Liver (tissue), 9 donors: ENCODE measurements around the gene SLC38A3. TPM values are rescaled to one million over a fixed set of nuclear protein-coding genes. Genes with fewer than 3 reads are reported as not detected.

Source experiments
- DNase-seq: peaks from one replicate; pipeline ENCODE4 v3.0.0-alpha.2; 2017; ENCODE audit warnings: low spot score
- H3K27ac ChIP-seq, 2 donors: one replicate each; pipeline ENCODE4 v1.7.0; 2013; ENCODE audit warnings: inconsistent platforms in 2 of 2, low read length in 2 of 2, control low read depth in 1 of 2, low read depth in 1 of 2, mild to moderate bottlenecking in 1 of 2
- H3K27me3 ChIP-seq, 4 donors: one replicate each; pipeline versions ENCODE4 v1.6.1 to v1.7.0; 2013; ENCODE audit warnings: low read length in 3 of 4, inconsistent platforms in 1 of 4, mild to moderate bottlenecking in 1 of 4, moderate library complexity in 1 of 4; ENCODE audit not compliant: control insufficient read depth in 4 of 4, insufficient read depth in 4 of 4
- H3K36me3 ChIP-seq, 4 donors: one replicate each; pipeline versions ENCODE4 v1.6.1 to v1.7.0; 2013; ENCODE audit warnings: low read length in 3 of 4, mild to moderate bottlenecking in 3 of 4, low read depth in 1 of 4, moderate library complexity in 1 of 4; ENCODE audit not compliant: control insufficient read depth in 4 of 4, insufficient read depth in 3 of 4
- H3K4me1 ChIP-seq, 4 donors: one replicate each; pipeline versions ENCODE4 v1.6.1 to v1.7.0; 2013; ENCODE audit warnings: low read length in 3 of 4, mild to moderate bottlenecking in 3 of 4, moderate library complexity in 1 of 4; ENCODE audit not compliant: control insufficient read depth in 4 of 4, insufficient read depth in 4 of 4
- H3K4me3 ChIP-seq, 3 donors: one replicate each; pipeline versions ENCODE4 v1.6.1 to v1.7.0; 2013; ENCODE audit warnings: low read length in 3 of 3, control low read depth in 1 of 3, low read depth in 1 of 3, mild to moderate bottlenecking in 1 of 3
- H3K9ac ChIP-seq, 2 donors: one replicate each; pipeline ENCODE4 v1.7.0; 2013; ENCODE audit warnings: low read length in 2 of 2, mild to moderate bottlenecking in 2 of 2, moderate library complexity in 2 of 2, control low read depth in 1 of 2, low read depth in 1 of 2
- H3K9me3 ChIP-seq, 4 donors: one replicate each; pipeline versions ENCODE4 v1.6.1 to v1.7.0; 2013; ENCODE audit warnings: low read length in 3 of 4; ENCODE audit not compliant: control insufficient read depth in 4 of 4
- HNF4G ChIP-seq: IDR thresholded peaks from 2 replicates; pipeline ENCODE4 v1.6.1; 2016; ENCODE audit warnings: antibody characterized with exemption
- MAX ChIP-seq: IDR thresholded peaks from 2 replicates; pipeline ENCODE4 v1.6.1; 2016; ENCODE audit warnings: antibody characterized with exemption
- RAD21 ChIP-seq, 2 donors: IDR thresholded peaks; 2 replicates each; pipeline ENCODE4 v1.6.1; 2016; ENCODE audit warnings: antibody characterized with exemption in 2 of 2, mild to moderate bottlenecking in 2 of 2
- SP1 ChIP-seq: IDR thresholded peaks from 2 replicates; pipeline ENCODE4 v1.6.1; 2018; ENCODE audit warnings: antibody characterized with exemption, mild to moderate bottlenecking
- TAF1 ChIP-seq: conservative IDR thresholded peaks from 2 replicates; pipeline ENCODE4 v1.6.1; 2016; ENCODE audit warnings: antibody characterized with exemption, mild to moderate bottlenecking
- WGBS: extraction: QIAGEN DNeasy Blood & Tissue Kit; methylation state at CpG from one replicate; pipeline ENCODE4 v1.1.7; 2013; 5-methylcytosine and 5-hydroxymethylcytosine counted together
- polyA plus RNA-seq, 2 donors: library from polyadenylated mRNA; stranded (reverse) in 1 of 2; unstranded in 1 of 2; fragments of 200-250 nt in 1 of 2; fragments of >200 nt in 1 of 2; fragmentation: Nextera tagmentation in 1 of 2; extraction: Ambion mirVana in 1 of 2; gene quantifications; one replicate each; pipeline versions ENCODE4 v1.2.1 to v1.2.3, GENCODE V29; 2013 to 2015
- total RNA-seq, 2 donors: library from RNA; depleted of rRNA; stranded (reverse); fragments of >200 nt; gene quantifications; one replicate each; pipeline ENCODE4 v1.2.3, GENCODE V29; 2014
- TF ChIP-seq, protein P1 (sequence below): IDR thresholded peaks from 2 replicates; pipeline ENCODE4 v1.6.1; 2016; ENCODE audit warnings: antibody characterized with exemption, mild to moderate bottlenecking
- TF ChIP-seq, protein P2 (sequence below): fragments of 150-350 bp; IDR thresholded peaks from 2 replicates; pipeline ENCODE4 v1.5.1; 2017; ENCODE audit warnings: improper control_type of control experiment, low read depth, low read length; ENCODE audit not compliant: missing input control
- donor health status: healthy.
- donor health status: healthy.
- donor health status: healthy.
- donor health status: healthy.
- donor health status: healthy.

The SLC38A3 gene
- total and polyA plus RNA-seq, 4 donors, result 98.1 to 180 (median 140) TPM

DNA sequence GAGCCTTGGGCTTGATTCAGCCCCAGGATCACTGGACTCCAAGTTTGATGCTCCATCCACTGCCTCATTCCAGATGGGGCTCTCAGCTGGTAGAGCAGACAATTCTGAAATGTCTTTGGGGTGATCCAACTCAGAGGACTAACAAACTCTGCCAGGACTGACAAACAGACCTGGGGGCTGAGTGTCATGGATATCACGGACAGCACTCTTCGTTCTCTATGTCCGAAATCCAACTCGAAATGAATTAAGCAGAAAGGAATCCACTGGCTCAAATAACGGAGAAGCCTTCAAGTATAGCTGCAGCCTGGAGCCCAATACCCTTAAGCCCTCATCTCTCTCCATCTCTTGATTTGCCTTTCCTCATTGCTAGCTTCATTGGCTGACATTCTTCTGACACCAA, 14.2 kb downstream of the SLC38A3 start:
- TF ChIP-seq, protein P1, sequence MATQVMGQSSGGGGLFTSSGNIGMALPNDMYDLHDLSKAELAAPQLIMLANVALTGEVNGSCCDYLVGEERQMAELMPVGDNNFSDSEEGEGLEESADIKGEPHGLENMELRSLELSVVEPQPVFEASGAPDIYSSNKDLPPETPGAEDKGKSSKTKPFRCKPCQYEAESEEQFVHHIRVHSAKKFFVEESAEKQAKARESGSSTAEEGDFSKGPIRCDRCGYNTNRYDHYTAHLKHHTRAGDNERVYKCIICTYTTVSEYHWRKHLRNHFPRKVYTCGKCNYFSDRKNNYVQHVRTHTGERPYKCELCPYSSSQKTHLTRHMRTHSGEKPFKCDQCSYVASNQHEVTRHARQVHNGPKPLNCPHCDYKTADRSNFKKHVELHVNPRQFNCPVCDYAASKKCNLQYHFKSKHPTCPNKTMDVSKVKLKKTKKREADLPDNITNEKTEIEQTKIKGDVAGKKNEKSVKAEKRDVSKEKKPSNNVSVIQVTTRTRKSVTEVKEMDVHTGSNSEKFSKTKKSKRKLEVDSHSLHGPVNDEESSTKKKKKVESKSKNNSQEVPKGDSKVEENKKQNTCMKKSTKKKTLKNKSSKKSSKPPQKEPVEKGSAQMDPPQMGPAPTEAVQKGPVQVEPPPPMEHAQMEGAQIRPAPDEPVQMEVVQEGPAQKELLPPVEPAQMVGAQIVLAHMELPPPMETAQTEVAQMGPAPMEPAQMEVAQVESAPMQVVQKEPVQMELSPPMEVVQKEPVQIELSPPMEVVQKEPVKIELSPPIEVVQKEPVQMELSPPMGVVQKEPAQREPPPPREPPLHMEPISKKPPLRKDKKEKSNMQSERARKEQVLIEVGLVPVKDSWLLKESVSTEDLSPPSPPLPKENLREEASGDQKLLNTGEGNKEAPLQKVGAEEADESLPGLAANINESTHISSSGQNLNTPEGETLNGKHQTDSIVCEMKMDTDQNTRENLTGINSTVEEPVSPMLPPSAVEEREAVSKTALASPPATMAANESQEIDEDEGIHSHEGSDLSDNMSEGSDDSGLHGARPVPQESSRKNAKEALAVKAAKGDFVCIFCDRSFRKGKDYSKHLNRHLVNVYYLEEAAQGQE, result no peak
- TF ChIP-seq HNF4G, result no peak
- no peaks in the 10 kb centered on the region for H3K9me3 ChIP-seq
- 94% methylated on average over 5 of the region's 5 CpGs for WGBS
- peaks cover 9 to 13% (median 11%) of the 10 kb centered on the region in 4 donors for H3K36me3 ChIP-seq
- H3K27ac ChIP-seq, result no peak overlapping the region
- H3K4me3 ChIP-seq, result no peak overlapping the region
- H3K9ac ChIP-seq, result peak overlapping the region in 1 of 2 donors; percentile 3
- H3K27me3 ChIP-seq, result no peaks in the 10 kb centered on the region
- H3K4me1 ChIP-seq, result peaks cover 4 to 64% (median 47%) of the 10 kb centered on the region in 4 donors
- no peak for DNase-seq

DNA sequence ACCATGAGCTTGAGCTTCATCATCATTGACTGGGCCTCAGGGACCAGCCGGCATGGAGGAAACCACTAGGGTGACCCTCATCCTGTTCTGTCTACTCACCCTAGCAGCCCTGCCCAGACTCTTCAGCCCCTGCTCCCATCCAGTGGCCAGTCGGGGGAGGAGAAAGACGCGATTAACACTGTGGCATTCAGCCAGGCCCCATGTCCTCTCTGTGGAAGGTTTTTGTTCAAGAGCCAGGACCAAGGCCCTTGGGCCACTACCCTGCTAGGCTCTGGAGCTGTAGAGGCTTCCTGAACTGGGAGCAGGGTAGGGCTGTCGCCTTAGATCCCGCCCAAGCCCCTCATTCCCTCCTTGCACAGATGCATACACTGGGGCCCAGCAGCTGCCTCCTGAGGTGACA, 15.0 kb downstream of the SLC38A3 start:
- DNase-seq, result no peak
- no peak overlapping the region for H3K9ac ChIP-seq

GRCh38 chr3:50221051-50221410, 16.0 kb downstream of the SLC38A3 start:
- Histone ChIP-seq H3K4me3 (no peak overlapping the region), H3K9ac (no peak overlapping the region), H3K27me3 (no peaks in the 10 kb centered on the region), H3K36me3 (peaks cover 6 to 13% (median 11%) of the 10 kb centered on the region in 4 donors), H3K9me3 (no peaks in the 10 kb centered on the region), H3K4me1 (peaks cover 4 to 53% (median 38%) of the 10 kb centered on the region in 4 donors), H3K27ac (peak overlapping the region; percentile 49 to 78)
- TF ChIP-seq SP1 (no peak), TAF1 (no peak), HNF4G (no peak)
- TF ChIP-seq, protein P2, sequence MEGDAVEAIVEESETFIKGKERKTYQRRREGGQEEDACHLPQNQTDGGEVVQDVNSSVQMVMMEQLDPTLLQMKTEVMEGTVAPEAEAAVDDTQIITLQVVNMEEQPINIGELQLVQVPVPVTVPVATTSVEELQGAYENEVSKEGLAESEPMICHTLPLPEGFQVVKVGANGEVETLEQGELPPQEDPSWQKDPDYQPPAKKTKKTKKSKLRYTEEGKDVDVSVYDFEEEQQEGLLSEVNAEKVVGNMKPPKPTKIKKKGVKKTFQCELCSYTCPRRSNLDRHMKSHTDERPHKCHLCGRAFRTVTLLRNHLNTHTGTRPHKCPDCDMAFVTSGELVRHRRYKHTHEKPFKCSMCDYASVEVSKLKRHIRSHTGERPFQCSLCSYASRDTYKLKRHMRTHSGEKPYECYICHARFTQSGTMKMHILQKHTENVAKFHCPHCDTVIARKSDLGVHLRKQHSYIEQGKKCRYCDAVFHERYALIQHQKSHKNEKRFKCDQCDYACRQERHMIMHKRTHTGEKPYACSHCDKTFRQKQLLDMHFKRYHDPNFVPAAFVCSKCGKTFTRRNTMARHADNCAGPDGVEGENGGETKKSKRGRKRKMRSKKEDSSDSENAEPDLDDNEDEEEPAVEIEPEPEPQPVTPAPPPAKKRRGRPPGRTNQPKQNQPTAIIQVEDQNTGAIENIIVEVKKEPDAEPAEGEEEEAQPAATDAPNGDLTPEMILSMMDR, result no peak
- WGBS, result 55% methylated on average over 4 of the region's 4 CpGs
- no peak for DNase-seq

More for the DNA sequence above, 15.0 kb downstream of the SLC38A3 start:
- no peak overlapping the region for H3K4me3 ChIP-seq
- H3K27ac ChIP-seq, result peak overlapping the region; percentile 3 to 39
- peaks cover 4 to 57% (median 38%) of the 10 kb centered on the region in 4 donors for H3K4me1 ChIP-seq
- H3K27me3 ChIP-seq, result no peaks in the 10 kb centered on the region
- peaks cover 9 to 13% (median 11%) of the 10 kb centered on the region in 4 donors for H3K36me3 ChIP-seq
- TF ChIP-seq MAX (no peak), HNF4G (no peak), RAD21 (IDR thresholded peaks at IDR 0.05) (peak; percentile 5 to 13)
- H3K9me3 ChIP-seq, result no peaks in the 10 kb centered on the region
- 52% methylated on average over 6 of the region's 6 CpGs for WGBS
